GM11168 (cell line): Measurements from ENCODE around the gene NFATC1.

ENCODE experiments used
- in situ Hi-C: fragments of 300-500 bp; cut with MboI; formaldehyde crosslinking; loops from one replicate; pipeline ENCODE4 v1.12.0; 2022; ENCODE audit warnings: low sequenced_read_pairs; ENCODE audit not compliant: unreplicated experiment

The NFATC1 gene

DNA sequence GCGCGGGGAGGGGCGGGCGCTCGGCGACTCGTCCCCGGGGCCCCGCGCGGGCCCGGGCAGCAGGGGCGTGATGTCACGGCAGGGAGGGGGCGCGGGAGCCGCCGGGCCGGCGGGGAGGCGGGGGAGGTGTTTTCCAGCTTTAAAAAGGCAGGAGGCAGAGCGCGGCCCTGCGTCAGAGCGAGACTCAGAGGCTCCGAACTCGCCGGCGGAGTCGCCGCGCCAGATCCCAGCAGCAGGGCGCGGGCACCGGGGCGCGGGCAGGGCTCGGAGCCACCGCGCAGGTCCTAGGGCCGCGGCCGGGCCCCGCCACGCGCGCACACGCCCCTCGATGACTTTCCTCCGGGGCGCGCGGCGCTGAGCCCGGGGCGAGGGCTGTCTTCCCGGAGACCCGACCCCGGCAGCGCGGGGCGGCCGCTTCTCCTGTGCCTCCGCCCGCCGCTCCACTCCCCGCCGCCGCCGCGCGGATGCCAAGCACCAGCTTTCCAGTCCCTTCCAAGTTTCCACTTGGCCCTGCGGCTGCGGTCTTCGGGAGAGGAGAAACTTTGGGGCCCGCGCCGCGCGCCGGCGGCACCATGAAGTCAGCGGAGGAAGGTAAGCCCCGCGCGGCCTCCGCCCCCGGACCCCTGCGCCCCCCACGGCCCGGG is at the start of gene NFATC1:
NFATC1 (plus strand) TSS at position 170 of the 644 bp plus-strand sequence; CDS start at position 465, 295 bp downstream.
- in situ Hi-C loops: loop anchor here (25.0 kb wide), 1 partner anchor 241 kb away; no protein-coding TSS in a partner anchor

- in situ Hi-C loops: no loop called here
These were observed 49.7 kb upstream of the NFATC1 start for GRCh38 chr18:79345981-79346380.

GRCh38 chr18:79348066-79348465 is 47.7 kb upstream of the NFATC1 start:
- in situ Hi-C loops: no loop called here

DNA sequence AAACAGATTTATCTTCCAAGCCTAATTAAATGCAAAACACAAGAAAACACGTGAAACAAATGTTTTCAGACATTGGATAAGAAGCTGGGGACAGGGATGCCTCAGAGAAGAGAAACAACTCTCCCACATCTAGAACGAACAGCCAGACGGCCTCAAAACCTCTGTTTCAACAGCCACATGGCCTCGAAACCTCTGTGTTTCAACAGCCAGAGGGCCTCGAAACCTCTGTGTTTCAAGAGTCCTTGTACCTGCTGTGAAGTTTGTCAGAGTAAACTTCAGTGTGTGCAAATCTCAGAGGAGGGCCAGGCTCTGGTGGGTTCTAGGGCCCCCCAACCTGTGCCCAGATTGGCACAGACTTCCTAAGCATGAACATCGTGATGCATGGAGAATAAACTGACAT is 43.3 kb upstream of the NFATC1 start:
- in situ Hi-C loops: no loop called here

DNA sequence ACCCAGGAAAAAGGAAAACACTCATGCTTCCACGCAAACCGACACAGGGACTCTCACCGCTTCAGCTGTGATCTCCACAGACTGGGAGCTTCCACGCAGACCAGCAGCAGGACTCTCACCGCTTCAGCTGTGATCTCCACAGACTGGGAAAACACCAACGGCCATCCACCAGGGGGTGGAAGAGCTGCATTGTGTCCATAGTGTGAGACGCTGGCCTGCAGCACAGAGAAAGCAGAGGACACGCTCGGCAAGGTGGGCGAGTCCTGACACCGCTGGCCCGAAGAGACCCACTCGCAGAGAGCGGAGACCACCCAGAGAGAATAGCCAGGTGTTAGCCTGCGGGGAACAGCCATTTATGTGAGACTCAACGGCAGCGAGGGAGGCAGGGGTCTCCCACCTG is 42.5 kb upstream of the NFATC1 start:
- in situ Hi-C loops: no loop called here

- in situ Hi-C loops: no loop called here
These were observed 41.4 kb upstream of the NFATC1 start for GRCh38 chr18:79354350-79354749.

DNA sequence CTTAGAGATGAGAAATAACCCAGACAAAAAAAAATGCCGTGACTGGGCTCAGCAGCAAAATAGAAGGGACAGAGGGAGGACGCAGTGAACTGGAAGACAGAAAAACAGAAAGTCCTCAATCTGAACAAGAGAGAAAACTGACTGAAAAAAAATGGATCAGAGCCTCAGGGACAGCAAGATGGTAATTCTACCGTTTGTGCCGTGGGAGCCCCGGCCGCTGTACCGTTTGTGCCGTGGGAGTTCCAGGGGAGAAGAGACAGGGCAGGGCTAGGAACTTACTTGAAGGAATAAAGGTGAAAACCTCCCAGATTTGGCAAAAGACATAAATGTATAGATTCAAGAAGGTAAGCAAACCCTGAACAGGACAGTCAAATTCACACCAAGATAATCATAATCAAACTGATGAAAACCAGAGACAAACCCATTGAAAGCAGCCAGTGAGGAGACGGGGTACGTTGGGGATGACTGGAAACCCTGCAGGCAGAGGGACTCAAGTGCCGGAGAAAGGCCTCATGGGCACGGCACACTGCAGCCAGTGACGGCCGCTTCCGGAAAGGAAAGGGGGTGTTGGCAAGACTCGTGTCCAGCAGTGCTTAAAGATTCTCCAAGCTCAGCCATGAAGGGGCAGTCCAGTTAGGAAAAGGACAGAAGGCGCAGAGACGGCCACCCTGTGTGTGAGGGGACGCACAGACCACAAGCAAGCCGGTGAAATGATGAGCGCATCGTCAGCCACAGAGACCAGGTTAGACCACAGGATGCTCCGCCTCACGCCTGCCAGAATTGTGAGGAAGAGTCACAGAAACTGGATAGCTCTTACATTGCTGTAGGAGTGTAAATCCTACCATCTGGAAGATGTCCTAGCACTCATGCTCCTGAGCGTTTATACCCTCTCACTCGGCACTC is 40.0 kb upstream of the NFATC1 start:
- in situ Hi-C loops: no loop called here

- in situ Hi-C loops: no loop called here
These were observed 39.3 kb upstream of the NFATC1 start for GRCh38 chr18:79356435-79356834.

- in situ Hi-C loops: no loop called here
These were observed 34.8 kb upstream of the NFATC1 start for GRCh38 chr18:79360933-79361332.

GRCh38 chr18:79361766-79362522 is 33.8 kb upstream of the NFATC1 start:
- in situ Hi-C loops: no loop called here

GRCh38 chr18:79365701-79366100 is 30.0 kb upstream of the NFATC1 start:
- in situ Hi-C loops: no loop called here

GRCh38 chr18:79366177-79367094 is 29.3 kb upstream of the NFATC1 start:
- in situ Hi-C loops: no loop called here

DNA sequence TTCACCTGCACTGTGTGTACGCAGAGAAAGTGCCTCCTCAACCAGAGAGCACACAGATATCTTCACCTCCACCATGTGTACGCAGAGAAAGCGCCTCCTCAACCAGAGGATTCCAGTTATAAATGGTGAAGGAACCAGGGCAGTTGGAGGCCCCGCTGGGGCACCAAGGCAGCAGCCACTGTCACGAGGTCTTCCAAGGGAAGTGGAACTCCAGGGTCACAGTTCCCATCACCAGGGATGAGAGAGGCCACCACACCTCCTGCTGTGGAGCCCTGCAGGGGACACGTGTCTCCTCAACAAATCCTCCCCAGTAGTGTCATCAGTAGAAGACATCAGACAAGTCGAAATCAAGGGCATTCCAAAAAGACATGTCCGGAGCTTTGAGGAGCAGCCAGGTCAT is 28.2 kb upstream of the NFATC1 start:
- in situ Hi-C loops: no loop called here

DNA sequence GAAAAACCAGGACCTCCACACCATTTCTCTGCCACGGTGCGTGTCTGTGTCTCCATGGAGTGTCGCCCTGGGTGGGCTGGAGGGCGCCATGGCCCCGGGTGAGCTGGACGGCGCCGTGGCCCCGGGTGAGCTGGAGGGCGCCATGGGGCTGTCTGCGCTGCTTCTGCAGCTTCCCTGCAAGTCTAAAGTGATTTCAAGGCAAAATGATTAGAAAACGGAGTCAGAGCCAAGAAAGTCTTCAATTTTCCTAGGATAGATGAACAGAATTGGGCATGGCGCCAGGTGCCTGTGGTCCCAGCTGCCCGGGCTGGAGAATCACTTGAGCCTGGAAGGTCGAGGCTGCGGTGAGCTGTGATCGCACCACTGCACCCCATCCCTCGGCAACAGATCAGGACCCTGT is 27.7 kb upstream of the NFATC1 start:
- in situ Hi-C loops: no loop called here

GRCh38 chr18:79368681-79369080 is 27.0 kb upstream of the NFATC1 start:
- in situ Hi-C loops: no loop called here

- in situ Hi-C loops: loop anchor here (10.0 kb wide), 1 partner anchor 163 kb away; no protein-coding TSS in a partner anchor
These were observed 24.1 kb upstream of the NFATC1 start for GRCh38 chr18:79371561-79372121.

DNA sequence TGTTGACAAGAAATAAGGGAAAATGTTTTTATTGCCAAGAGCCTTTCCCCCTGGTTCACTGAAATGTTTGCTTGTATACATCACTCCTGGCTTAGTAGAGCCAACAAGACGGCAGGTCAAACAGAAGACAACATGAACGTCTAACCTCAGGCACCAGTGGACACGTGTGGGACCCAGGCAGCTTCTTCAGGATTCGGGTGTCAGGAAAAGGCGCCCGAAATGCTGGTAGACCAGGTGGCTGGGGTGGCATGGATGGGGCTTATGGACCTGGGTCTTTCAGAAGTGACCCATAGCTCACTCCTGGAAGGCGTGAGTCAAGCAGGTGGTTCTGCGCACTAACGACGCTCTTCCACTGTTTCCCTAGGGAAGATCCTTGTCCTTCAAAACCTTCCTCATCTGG is 23.3 kb upstream of the NFATC1 start:
- in situ Hi-C loops: loop anchor here (10.0 kb wide), 1 partner anchor 162 kb away; no protein-coding TSS in a partner anchor

DNA sequence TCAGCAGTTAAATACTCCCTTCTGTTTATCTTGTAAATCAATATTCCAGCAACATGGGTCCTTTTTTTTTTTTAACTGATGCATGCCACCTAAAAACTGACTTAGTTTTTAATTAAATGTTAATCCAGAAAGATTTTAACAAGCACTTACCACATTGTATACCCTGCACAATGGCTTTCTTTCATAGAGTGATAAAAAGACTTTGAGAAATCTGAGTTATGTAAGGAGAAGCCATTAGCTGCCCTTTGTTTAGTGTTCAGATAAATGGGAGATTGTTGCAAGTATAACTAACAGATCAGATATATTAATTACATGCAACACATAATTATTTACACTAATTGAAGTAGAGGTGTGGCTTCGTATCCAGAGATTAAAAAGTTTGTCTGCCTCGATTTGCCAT is 22.7 kb upstream of the NFATC1 start:
- in situ Hi-C loops: loop anchor here (10.0 kb wide), 1 partner anchor 162 kb away; no protein-coding TSS in a partner anchor

DNA sequence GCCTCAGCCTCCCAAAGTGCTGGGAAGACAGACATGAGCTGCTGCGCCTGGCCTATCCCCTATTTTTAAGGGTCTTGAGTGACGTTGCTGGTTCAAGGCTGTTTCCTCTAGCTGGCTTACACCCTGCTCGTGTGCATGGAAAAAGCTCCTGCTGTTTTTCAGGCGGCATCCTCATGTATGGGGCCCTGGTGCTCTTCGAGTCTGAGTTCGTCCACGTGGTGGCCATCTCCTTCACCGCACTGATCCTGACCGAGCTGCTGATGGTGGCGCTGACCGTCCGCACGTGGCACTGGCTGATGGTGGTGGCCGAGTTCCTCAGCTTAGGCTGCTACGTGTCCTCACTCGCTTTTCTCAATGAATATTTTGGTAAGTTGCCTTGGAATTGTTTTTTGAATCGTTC is 22.0 kb upstream of the NFATC1 start:
- in situ Hi-C loops: loop anchor here (10.0 kb wide), 1 partner anchor 161 kb away; no protein-coding TSS in a partner anchor
